SK-N-SH treated with all-trans-retinoic acid at 6 μM for 48 hours (cell line): ENCODE measurements around the gene CLHC1.
A peak's percentile ranks its signal among the peaks of the same experiment; 100 is the strongest.

Source experiments
- ATAC-seq: fragments of 200-7000 bp; cut with Tn5 transposase; 3 replicates; pipeline ENCODE4 v1.9.1; 2020; ENCODE audit warnings: mild to moderate bottlenecking, moderate library complexity
- BACH2 ChIP-seq: fragments of 250-450 bp; sonication (Bioruptor Pico); IDR thresholded peaks from 2 replicates; pipeline ENCODE4 v1.9.0; 2021; ENCODE audit warnings: mild to moderate bottlenecking, borderline replicate concordance
- CREB5 ChIP-seq: fragments of 250-450 bp; sonication (Bioruptor Pico); IDR thresholded peaks from 2 replicates; pipeline ENCODE4 v1.5.1; 2020; ENCODE audit warnings: low read depth, mild to moderate bottlenecking, moderate library complexity
- CSRNP3 ChIP-seq: fragments of 250-450 bp; sonication (Bioruptor Pico); IDR thresholded peaks from 2 replicates; pipeline ENCODE4 v1.5.1; 2021; ENCODE audit warnings: mild to moderate bottlenecking, moderate library complexity
- ISL1 ChIP-seq: fragments of 250-450 bp; sonication (Bioruptor Pico); IDR thresholded peaks from 2 replicates; pipeline ENCODE4 v2.1.2; 2022; ENCODE audit warnings: mild to moderate bottlenecking, moderate library complexity
- OSR1 ChIP-seq: fragments of 250-450 bp; sonication (Bioruptor Pico); IDR thresholded peaks from 2 replicates; pipeline ENCODE4 v1.8.0; 2022; ENCODE audit warnings: moderate library complexity, mild to moderate bottlenecking, inconsistent platforms
- PPARA ChIP-seq: fragments of 250-450 bp; sonication (Bioruptor Pico); IDR thresholded peaks from 2 replicates; pipeline ENCODE4 v1.5.0; 2020; ENCODE audit warnings: mild to moderate bottlenecking, borderline replicate concordance
- RARB ChIP-seq: fragments of 250-450 bp; sonication (Bioruptor Pico); IDR thresholded peaks from 2 replicates; pipeline ENCODE4 v1.8.0; 2021; ENCODE audit warnings: mild to moderate bottlenecking, moderate library complexity
- TCF4 ChIP-seq: fragments of 250-450 bp; sonication (Bioruptor Pico); IDR thresholded peaks from 2 replicates; pipeline ENCODE4 v1.8.0; 2021; ENCODE audit warnings: mild to moderate bottlenecking, moderate library complexity, borderline replicate concordance
- TOX ChIP-seq: fragments of 250-450 bp; sonication (Bioruptor Pico); IDR thresholded peaks from 2 replicates; pipeline ENCODE4 v1.8.0; 2021; ENCODE audit warnings: mild to moderate bottlenecking, moderate library complexity, borderline replicate concordance
- TSHZ2 ChIP-seq: fragments of 250-450 bp; sonication (Bioruptor Pico); IDR thresholded peaks from 2 replicates; pipeline ENCODE4 v1.5.0; 2020; ENCODE audit warnings: mild to moderate bottlenecking, moderate library complexity
- ZC3H10 ChIP-seq: fragments of 250-450 bp; sonication (Bioruptor Pico); IDR thresholded peaks from 2 replicates; pipeline ENCODE4 v1.5.1; 2021; ENCODE audit warnings: mild to moderate bottlenecking, moderate library complexity
- ZFP30 ChIP-seq: fragments of 450-650 bp; formaldehyde crosslinking; IDR thresholded peaks from 2 replicates; pipeline ENCODE4 v1.5.0; 2022; ENCODE audit warnings: mild to moderate bottlenecking, moderate library complexity
- ZNF70 ChIP-seq: fragments of 450-650 bp; formaldehyde crosslinking; IDR thresholded peaks from 2 replicates; pipeline ENCODE4 v1.5.0; 2020; ENCODE audit warnings: mild to moderate bottlenecking, moderate library complexity
- ZNF8 ChIP-seq: fragments of 450-650 bp; formaldehyde crosslinking; IDR thresholded peaks from 2 replicates; pipeline ENCODE4 v1.5.0; 2020; ENCODE audit warnings: mild to moderate bottlenecking, moderate library complexity

Gene CLHC1

GRCh38 chr2:55163941-55164390, 68.1 kb downstream of the CLHC1 start (continued):
- TF ChIP-seq TSHZ2 (CRISPR knock-in tag), result no peak

GRCh38 chr2:55163274-55163721, 68.8 kb downstream of the CLHC1 start:
- peak; percentile 87 for ATAC-seq
- TF ChIP-seq RARB (no peak), CSRNP3 (no peak), TOX (no peak), ISL1 (CRISPR knock-in tag) (no peak), OSR1 (CRISPR knock-in tag) (no peak), ZNF70 (CRISPR knock-in tag) (no peak), ZNF8 (CRISPR knock-in tag) (no peak), CREB5 (no peak), ZC3H10 (CRISPR knock-in tag) (no peak), BACH2 (CRISPR knock-in tag) (no peak), TSHZ2 (CRISPR knock-in tag) (no peak)

- TF ChIP-seq ZNF8 (CRISPR knock-in tag) (no peak), TSHZ2 (CRISPR knock-in tag) (no peak), BACH2 (CRISPR knock-in tag) (no peak), PPARA (CRISPR knock-in tag) (no peak), CSRNP3 (no peak), ISL1 (CRISPR knock-in tag) (no peak), OSR1 (CRISPR knock-in tag) (no peak), TCF4 (no peak), ZC3H10 (CRISPR knock-in tag) (no peak), ZFP30 (CRISPR knock-in tag) (no peak), CREB5 (no peak), RARB (no peak)
- ATAC-seq, result no peak
Measured at GRCh38 chr2:55162284-55163006, 69.6 kb downstream of the CLHC1 start.
